ENCODE data around the gene SOST. TPM values are rescaled to one million over a fixed set of nuclear protein-coding genes. Genes with fewer than 3 reads are reported as not detected.

SOST gene
- total RNA-seq, 4 donors from 2014 or later: not detected

DNA sequence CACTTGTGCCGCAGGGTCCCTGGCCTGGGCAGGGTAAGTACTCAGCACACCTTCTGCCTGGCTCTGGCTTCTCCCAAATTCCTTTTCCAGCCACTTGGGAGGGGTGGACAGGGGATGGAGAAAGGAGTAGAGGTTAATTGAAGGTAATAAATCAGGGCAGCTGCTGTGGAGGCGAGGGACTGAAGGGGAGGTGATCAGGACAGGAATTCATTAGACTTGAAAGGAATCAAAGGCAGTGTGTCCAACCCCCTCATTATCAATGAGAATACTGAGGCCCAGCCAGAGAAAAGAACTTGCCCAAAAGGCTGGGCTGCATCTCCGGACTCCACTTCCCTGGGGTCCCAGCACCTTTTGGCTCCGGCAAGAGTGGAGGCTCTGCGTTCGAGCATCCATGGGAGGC lies 2.4 kb downstream of the SOST start:
- no peak for TF ChIP-seq CTCF (IDR thresholded peaks at IDR 0.05)
- no peak for TF ChIP-seq POLR2A (IDR thresholded peaks at IDR 0.05)
- no peak for DNase-seq
- Histone ChIP-seq H3K4me1 (no peaks in the 10 kb centered on the region), H3K9me3 (no peaks in the 10 kb centered on the region), H3K4me3 (no peak overlapping the region), H3K27ac (no peak overlapping the region), H3K36me3 (no peaks in the 10 kb centered on the region), H3K27me3 (peaks cover 0 to 5% of the 10 kb centered on the region in 2 donors)
- intact Hi-C loops (cut with DNase I; ENCODE audit: low total_unique reads): loop anchor here (10.0 kb wide), 1 partner anchor 181 kb away; no protein-coding TSS in a partner anchor

DNA sequence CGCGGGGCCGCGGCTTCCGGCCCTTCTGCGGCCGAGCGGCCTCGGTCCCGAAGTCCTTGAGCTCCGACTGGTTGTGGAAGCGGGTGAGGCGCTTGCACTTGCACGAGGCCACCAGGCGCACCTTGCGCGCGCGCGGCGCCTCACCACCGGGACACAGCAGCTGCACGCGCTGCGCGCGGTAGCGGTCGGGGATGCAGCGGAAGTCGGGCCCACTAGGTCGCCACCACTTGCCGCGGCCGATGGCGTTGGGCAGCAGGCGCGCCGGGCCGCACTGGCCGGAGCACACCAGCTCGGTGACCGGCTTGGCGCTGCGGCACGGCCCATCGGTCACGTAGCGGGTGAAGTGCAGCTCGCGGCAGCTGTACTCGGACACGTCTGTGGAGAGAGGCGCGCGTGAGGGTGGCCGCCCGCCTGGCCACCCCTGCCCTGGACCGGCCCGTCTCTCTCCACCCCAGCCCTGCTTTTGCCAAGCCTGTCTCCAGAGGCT lies 3.2 kb downstream of the SOST start:
- Histone ChIP-seq H3K27me3 (peaks cover 0 to 5% of the 10 kb centered on the region in 2 donors), H3K4me1 (no peaks in the 10 kb centered on the region), H3K27ac (no peak overlapping the region), H3K4me3 (no peak overlapping the region), H3K9me3 (no peaks in the 10 kb centered on the region), H3K36me3 (no peaks in the 10 kb centered on the region)
- DNase-seq: no peak
- intact Hi-C loops (cut with DNase I; ENCODE audit: low total_unique reads): loop anchor here (10.0 kb wide), 1 partner anchor 181 kb away; no protein-coding TSS in a partner anchor
- TF ChIP-seq POLR2A (IDR thresholded peaks at IDR 0.05): no peak
- TF ChIP-seq CTCF (IDR thresholded peaks at IDR 0.05): no peak

DNA sequence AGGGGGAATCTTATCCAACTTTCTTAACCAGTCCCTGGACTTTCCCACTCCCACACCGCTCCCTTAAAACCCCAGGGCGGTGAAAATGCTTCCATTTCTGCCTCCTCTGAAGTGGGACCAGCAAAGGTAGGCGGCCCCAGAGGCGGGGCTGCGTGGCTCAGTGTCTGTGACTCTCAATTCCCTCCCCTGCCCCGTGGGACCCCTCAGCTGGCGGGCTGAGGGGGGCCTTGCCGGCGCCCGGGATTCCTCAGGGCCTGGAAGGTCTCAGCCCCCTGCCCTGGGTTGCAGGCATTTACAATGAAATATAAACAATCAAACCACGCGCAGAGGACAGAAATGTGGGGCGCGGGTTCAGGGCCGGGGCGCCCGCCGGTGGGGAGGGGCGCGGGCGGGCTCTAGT lies 3.6 kb downstream of the SOST start:
- Histone ChIP-seq H3K27me3 (peaks cover 0 to 5% of the 10 kb centered on the region in 2 donors), H3K4me3 (no peak overlapping the region), H3K9me3 (no peaks in the 10 kb centered on the region), H3K27ac (no peak overlapping the region), H3K36me3 (no peaks in the 10 kb centered on the region), H3K4me1 (no peaks in the 10 kb centered on the region)
- intact Hi-C loops (cut with DNase I; ENCODE audit: low total_unique reads): loop anchor here (10.0 kb wide), 1 partner anchor 180 kb away; no protein-coding TSS in a partner anchor
- no peak for DNase-seq
- TF ChIP-seq POLR2A (IDR thresholded peaks at IDR 0.05): no peak

- TF ChIP-seq POLR2A (IDR thresholded peaks at IDR 0.05) (no peak), CTCF (IDR thresholded peaks at IDR 0.05) (no peak)
- Histone ChIP-seq H3K9me3 (no peaks in the 10 kb centered on the region), H3K27me3 (peaks cover 0 to 5% of the 10 kb centered on the region in 2 donors), H3K27ac (no peak overlapping the region), H3K4me3 (no peak overlapping the region), H3K36me3 (no peaks in the 10 kb centered on the region), H3K4me1 (no peaks in the 10 kb centered on the region)
- no peak for DNase-seq
- intact Hi-C loops (cut with DNase I; ENCODE audit: low total_unique reads): loop anchor here (10.0 kb wide), 1 partner anchor 179 kb away; no protein-coding TSS in a partner anchor
Measured at GRCh38 chr17:43753493-43754129, 5.0 kb downstream of the SOST start.

DNA sequence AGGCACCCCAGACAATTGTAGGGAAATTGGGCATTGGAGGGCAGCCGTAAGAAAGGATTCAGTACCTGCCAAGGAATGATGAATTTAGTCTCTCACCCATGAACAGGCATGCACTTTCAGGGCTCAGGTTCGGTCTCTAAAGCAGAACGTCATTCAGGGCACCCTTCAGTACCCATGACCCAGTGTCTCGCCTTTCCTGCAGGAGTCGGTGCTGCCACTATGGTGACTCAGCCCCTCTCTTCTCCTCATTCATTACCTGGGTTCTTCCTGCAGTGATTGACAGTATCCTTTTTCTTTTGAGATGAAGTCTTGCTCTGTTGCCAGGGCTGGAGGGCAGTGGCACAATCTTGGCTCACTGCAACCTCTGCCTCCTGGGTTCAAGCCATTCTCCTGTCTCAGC lies 8.4 kb downstream of the SOST start:
- H3K27ac ChIP-seq: no peak overlapping the region
- no peak overlapping the region for H3K4me3 ChIP-seq
- H3K9me3 ChIP-seq: no peaks in the 10 kb centered on the region
- intact Hi-C loops (cut with DNase I; ENCODE audit: low total_unique reads): loop anchor here (10.0 kb wide), 1 partner anchor 175 kb away; no protein-coding TSS in a partner anchor
- no peaks in the 10 kb centered on the region for H3K36me3 ChIP-seq
- no peaks in the 10 kb centered on the region for H3K27me3 ChIP-seq
- no peaks in the 10 kb centered on the region for H3K4me1 ChIP-seq
- no peak for DNase-seq
- TF ChIP-seq POLR2A (IDR thresholded peaks at IDR 0.05) (no peak), CTCF (IDR thresholded peaks at IDR 0.05) (no peak)
